HG03103 (cell line): ENCODE measurements around the gene ANKK1.

Experiments
- ATAC-seq: cut with Tn5 transposase; IDR thresholded peaks from one replicate; pipeline ENCODE4 v1.9.1; 2021; ENCODE audit warnings: low read depth; ENCODE audit not compliant: unreplicated experiment

Gene ANKK1

DNA sequence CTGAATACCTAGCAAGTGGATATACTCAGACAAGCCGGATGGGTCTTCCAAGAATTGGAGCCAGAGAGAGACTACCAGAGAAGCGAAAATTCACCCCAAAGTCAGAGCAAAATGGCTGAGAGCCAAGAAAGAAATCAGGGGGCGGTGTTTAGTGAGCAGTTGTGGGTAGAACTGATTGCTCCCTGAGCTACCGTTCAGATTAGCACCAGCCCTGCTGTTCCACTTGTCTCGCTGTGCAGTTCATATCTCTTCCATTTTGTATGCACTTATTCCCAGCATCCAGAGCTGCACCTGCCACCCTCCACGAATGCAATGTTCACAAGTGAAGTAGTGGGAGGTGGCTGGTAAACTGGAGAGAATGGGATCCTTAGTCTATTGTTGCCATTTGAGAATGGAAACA, 62.2 kb downstream of the ANKK1 start:
- no peak for ATAC-seq
